ENCODE results near the gene DHRSX. TPM values are rescaled to one million over a fixed set of nuclear protein-coding genes. Genes with fewer than 3 reads are reported as not detected.
"Not testable (repeated sequence)": the region's sequence is repeated elsewhere in the genome, so short reads cannot be mapped to it uniquely, and the experiment has no call there.

Gene DHRSX
- total and polyA plus RNA-seq, 10 of the 15 experiments (the other 5 are each of a cell fraction or from before 2014, with no cell fraction given), result 1.7 to 39.5 (median 16.5) TPM

DNA sequence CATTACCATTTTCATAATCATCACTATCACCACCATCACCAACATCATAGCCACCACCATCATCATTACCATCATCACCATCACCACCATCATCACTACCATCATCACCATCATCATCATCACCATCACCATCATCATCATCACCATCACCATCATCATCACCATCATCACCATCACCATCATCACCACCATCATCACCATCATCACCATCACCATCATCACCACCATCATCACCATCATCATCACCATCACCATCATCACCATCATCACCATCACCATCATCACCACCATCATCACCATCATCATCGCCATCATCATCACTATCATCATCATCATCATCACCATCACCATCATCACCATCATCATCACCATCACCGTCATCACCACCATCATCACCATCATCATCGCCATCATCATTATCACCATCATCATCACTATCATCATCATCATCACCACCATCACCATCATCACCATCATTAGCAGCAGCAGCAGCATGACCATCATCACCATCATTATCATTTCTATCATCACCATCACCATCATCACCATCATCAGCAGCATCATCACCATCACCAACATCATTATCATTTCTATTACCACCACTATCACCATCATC, 118.2 kb downstream of the DHRSX start:
- H3K27me3 ChIP-seq (replicated peaks in 1 of 2; ENCODE audit: control insufficient read depth in 2 of 2, insufficient read depth in 2 of 2, low read length in 1 of 2); FAIRE-seq; POLR2A ChIA-PET; in situ Hi-C loops (cut with MboI); RAD21 ChIA-PET (ENCODE audit: unreplicated experiment); H3K4me2 ChIP-seq (ENCODE audit: control insufficient read depth, insufficient read depth); H3K4me1 ChIP-seq (ENCODE audit: control insufficient read depth, insufficient read depth, low read length); H3K79me2 ChIP-seq (ENCODE audit: control insufficient read depth, insufficient read depth, low read length); H2AFZ ChIP-seq (ENCODE audit: control insufficient read depth, low read depth, low read length); H3K27ac ChIP-seq (ENCODE audit: control insufficient read depth, insufficient read depth); BruUV-seq (replicated peaks); H3K4me3 ChIP-seq; H3K36me3 ChIP-seq (ENCODE audit: control insufficient read depth in 2 of 2, insufficient read depth in 2 of 2, low read length in 1 of 2); H3K9me3 ChIP-seq (replicated peaks; ENCODE audit: control insufficient read depth, insufficient read depth, low read length); CTCF ChIA-PET; ATAC-seq; H4K20me1 ChIP-seq (ENCODE audit: control insufficient read depth, insufficient read depth); DNase-seq (ENCODE audit: low read depth, low spot score); H3K9ac ChIP-seq (ENCODE audit: control insufficient read depth, insufficient read depth, low read length); intact Hi-C loops (cut with micrococcal nuclease; ENCODE audit: unreplicated experiment); SMC1A ChIA-PET (ENCODE audit: uncharacterized antibody, unreplicated experiment): not testable (repeated sequence)
- 94% methylated on average over 3 of the region's 3 CpGs for WGBS (ENCODE audit: insufficient coverage, insufficient replicate concordance, low lambda C conversion rate, missing lambda C conversion rate)
- TF ChIP-seq HDGF (IDR thresholded peaks at IDR 0.05), result 0 out of 2 replicates have a peak, but pooled peaks have one; percentile 39

DNA sequence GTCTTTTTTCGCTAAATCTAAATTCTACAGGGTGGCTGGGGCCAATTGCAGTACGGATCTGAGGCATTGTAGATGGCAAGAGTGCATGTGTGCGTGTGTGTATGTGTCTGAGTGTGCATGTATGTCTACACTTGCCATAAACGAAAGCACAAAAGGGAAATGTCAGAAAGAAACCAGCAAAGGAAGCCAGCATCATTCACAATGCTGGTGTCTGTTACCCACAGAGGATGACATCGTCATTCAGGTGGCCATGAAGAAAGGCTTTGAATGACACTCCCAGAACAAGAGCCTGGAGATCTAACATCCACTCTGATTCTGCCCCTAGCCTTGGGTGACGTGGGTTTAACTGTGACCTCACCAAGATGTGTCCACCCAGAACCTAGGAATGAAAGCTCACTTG, 124.6 kb downstream of the DHRSX start:
- CTCF ChIA-PET, result no interaction called here
- intact Hi-C loops (cut with micrococcal nuclease; ENCODE audit: unreplicated experiment), result no loop called here
- Histone ChIP-seq H3K4me3 (no peak overlapping the region), H3K27me3 (replicated peaks in 1 of 2; ENCODE audit: control insufficient read depth in 2 of 2, insufficient read depth in 2 of 2, low read length in 1 of 2) (no peaks in the 10 kb centered on the region), H4K20me1 (ENCODE audit: control insufficient read depth, insufficient read depth) (no peaks in the 10 kb centered on the region), H3K79me2 (ENCODE audit: control insufficient read depth, insufficient read depth, low read length) (no peaks in the 10 kb centered on the region), H3K4me2 (ENCODE audit: control insufficient read depth, insufficient read depth) (no peak overlapping the region), H3K9me3 (replicated peaks; ENCODE audit: control insufficient read depth, insufficient read depth, low read length) (no peaks in the 10 kb centered on the region; the same call in 2 of the 3 replicates), H3K27ac (ENCODE audit: control insufficient read depth, insufficient read depth) (no peak overlapping the region), H3K9ac (ENCODE audit: control insufficient read depth, insufficient read depth, low read length) (no peak overlapping the region), H2AFZ (ENCODE audit: control insufficient read depth, low read depth, low read length) (no peak overlapping the region), H3K36me3 (ENCODE audit: control insufficient read depth in 2 of 2, insufficient read depth in 2 of 2, low read length in 1 of 2) (no peaks in the 10 kb centered on the region), H3K4me1 (ENCODE audit: control insufficient read depth, insufficient read depth, low read length) (no peaks in the 10 kb centered on the region)
- in situ Hi-C loops (cut with MboI), result no loop called here
- no peak for DNase-seq (ENCODE audit: low read depth, low spot score)
- SMC1A ChIA-PET (ENCODE audit: uncharacterized antibody, unreplicated experiment), result no interaction called here
- WGBS (ENCODE audit: insufficient coverage, insufficient replicate concordance, low lambda C conversion rate, missing lambda C conversion rate), result 65% methylated on average over 6 of the region's 6 CpGs
- no peak for FAIRE-seq
- TF ChIP-seq ASH2L (IDR thresholded peaks at IDR 0.05; ENCODE audit: borderline replicate concordance, low read depth) (no peak), MEF2A (IDR thresholded peaks at IDR 0.05; ENCODE audit: insufficient read depth, low read depth, low read length) (no peak), SUZ12 (IDR thresholded peaks at IDR 0.05; ENCODE audit: unreplicated experiment) (no peak), RB1 (IDR thresholded peaks at IDR 0.05; ENCODE audit: borderline replicate concordance) (no peak), YBX1 (IDR thresholded peaks at IDR 0.05) (no peak), POLR2AphosphoS2 (IDR thresholded peaks at IDR 0.05; ENCODE audit: low read depth, low read length) (no peak), STAT1 (conservative IDR thresholded peaks at IDR 0.05) (no peak), KLF5 (IDR thresholded peaks at IDR 0.05; ENCODE audit: partially characterized antibody) (no peak), WRNIP1 (IDR thresholded peaks at IDR 0.05; ENCODE audit: borderline replicate concordance, low read depth, low read length) (no peak), RELA (IDR thresholded peaks at IDR 0.05; ENCODE audit: borderline replicate concordance, partially characterized antibody) (no peak), FOXK2 (IDR thresholded peaks at IDR 0.05) (no peak), NR2C1 (IDR thresholded peaks at IDR 0.05) (no peak), JUNB (IDR thresholded peaks at IDR 0.05) (no peak), BCL11A (IDR thresholded peaks at IDR 0.05; ENCODE audit: low read depth, low read length) (no peak)
- TF ChIP-seq, protein P1, sequence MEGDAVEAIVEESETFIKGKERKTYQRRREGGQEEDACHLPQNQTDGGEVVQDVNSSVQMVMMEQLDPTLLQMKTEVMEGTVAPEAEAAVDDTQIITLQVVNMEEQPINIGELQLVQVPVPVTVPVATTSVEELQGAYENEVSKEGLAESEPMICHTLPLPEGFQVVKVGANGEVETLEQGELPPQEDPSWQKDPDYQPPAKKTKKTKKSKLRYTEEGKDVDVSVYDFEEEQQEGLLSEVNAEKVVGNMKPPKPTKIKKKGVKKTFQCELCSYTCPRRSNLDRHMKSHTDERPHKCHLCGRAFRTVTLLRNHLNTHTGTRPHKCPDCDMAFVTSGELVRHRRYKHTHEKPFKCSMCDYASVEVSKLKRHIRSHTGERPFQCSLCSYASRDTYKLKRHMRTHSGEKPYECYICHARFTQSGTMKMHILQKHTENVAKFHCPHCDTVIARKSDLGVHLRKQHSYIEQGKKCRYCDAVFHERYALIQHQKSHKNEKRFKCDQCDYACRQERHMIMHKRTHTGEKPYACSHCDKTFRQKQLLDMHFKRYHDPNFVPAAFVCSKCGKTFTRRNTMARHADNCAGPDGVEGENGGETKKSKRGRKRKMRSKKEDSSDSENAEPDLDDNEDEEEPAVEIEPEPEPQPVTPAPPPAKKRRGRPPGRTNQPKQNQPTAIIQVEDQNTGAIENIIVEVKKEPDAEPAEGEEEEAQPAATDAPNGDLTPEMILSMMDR (IDR thresholded peaks at IDR 0.05 in 2 of 3, conservative IDR thresholded peaks at IDR 0.05 in 1 of 3; ENCODE audit: control insufficient read depth in 2 of 3, extremely low read depth in 1 of 3, insufficient read depth in 1 of 3, low read depth in 3 of 3, low read length in 3 of 3), result no peak
- POLR2A ChIA-PET, result no interaction called here
- ATAC-seq, result no peak
- BruUV-seq (replicated peaks), result no TSS peak
- RAD21 ChIA-PET (ENCODE audit: unreplicated experiment), result no interaction called here
